Adipocyte (in vitro differentiated cells): ENCODE data around the gene SPATA33.

Experiments used
- DNase-seq: peaks from one replicate; pipeline ENCODE4 v3.0.0-alpha.2; 2015; ENCODE audit warnings: low read depth
- H3K27me3 ChIP-seq: replicated peaks from 2 replicates; pipeline ENCODE4 v1.7.0; 2013; ENCODE audit warnings: mild to moderate bottlenecking, low read length, moderate library complexity; ENCODE audit not compliant: control insufficient read depth, insufficient read depth
- H3K36me3 ChIP-seq: 2 replicates; pipeline ENCODE4 v1.7.0; 2013; ENCODE audit warnings: low read length, mild to moderate bottlenecking, moderate library complexity; ENCODE audit not compliant: control insufficient read depth, insufficient read depth, severe bottlenecking
- H3K4me1 ChIP-seq: 2 replicates; pipeline ENCODE4 v1.7.0; 2013; ENCODE audit warnings: mild to moderate bottlenecking, low read length, moderate library complexity; ENCODE audit not compliant: control insufficient read depth, insufficient read depth
- H3K4me3 ChIP-seq: 2 replicates; pipeline ENCODE4 v1.7.0; 2013; ENCODE audit warnings: mild to moderate bottlenecking, low read length, moderate library complexity
- H3K9ac ChIP-seq: 2 replicates; pipeline ENCODE4 v1.7.0; 2013; ENCODE audit warnings: mild to moderate bottlenecking, low read length, moderate library complexity
- H3K9me3 ChIP-seq: 2 replicates; pipeline ENCODE4 v1.7.0; 2013; ENCODE audit warnings: mild to moderate bottlenecking, low read length, moderate library complexity; ENCODE audit not compliant: control insufficient read depth

The SPATA33 gene

GRCh38 chr16:89657442-89658220 is at the start of gene SPATA33, which contains the start of gene CHMP1A:
Gene SPATA33 (plus strand): TSS chr16:89657836. CDS start chr16:89657912, 76 bp downstream.
Gene CHMP1A (minus strand): TSS chr16:89657708. CDS start chr16:89657588, 120 bp downstream.
- H3K36me3 ChIP-seq = peaks cover 6% of the 10 kb centered on the region
- peak within 1 kb of the TSS; percentile 96 for H3K9ac ChIP-seq
- no peaks in the 10 kb centered on the region for H3K9me3 ChIP-seq
- peaks cover 13% of the 10 kb centered on the region for H3K4me1 ChIP-seq
- DNase-seq = peak; percentile 94
- no peaks in the 10 kb centered on the region for H3K27me3 ChIP-seq
- peak within 1 kb of the TSS; percentile 99 for H3K4me3 ChIP-seq

GRCh38 chr16:89607937-89608740 is 49.5 kb upstream of the SPATA33 start:
- no peak for DNase-seq
- Histone ChIP-seq H3K36me3 (no peaks in the 10 kb centered on the region), H3K4me3 (no peak overlapping the region), H3K9ac (no peak overlapping the region), H3K9me3 (no peaks in the 10 kb centered on the region), H3K4me1 (no peaks in the 10 kb centered on the region), H3K27me3 (peaks cover 26% of the 10 kb centered on the region)

- Histone ChIP-seq H3K36me3 (no peaks in the 10 kb centered on the region), H3K4me3 (no peak overlapping the region), H3K9ac (no peak overlapping the region), H3K9me3 (no peaks in the 10 kb centered on the region), H3K4me1 (no peaks in the 10 kb centered on the region), H3K27me3 (peaks cover 27% of the 10 kb centered on the region)
- DNase-seq = no peak
Measured at GRCh38 chr16:89610108-89610453, 47.6 kb upstream of the SPATA33 start.

GRCh38 chr16:89612415-89613166 is 45.0 kb upstream of the SPATA33 start:
- no peak for DNase-seq
- H3K4me3 ChIP-seq = no peak overlapping the region
- H3K27me3 ChIP-seq = peaks cover 24% of the 10 kb centered on the region
- H3K9ac ChIP-seq = no peak overlapping the region
- H3K36me3 ChIP-seq = no peaks in the 10 kb centered on the region
- H3K4me1 ChIP-seq = no peaks in the 10 kb centered on the region
- no peaks in the 10 kb centered on the region for H3K9me3 ChIP-seq

- Histone ChIP-seq H3K9ac (no peak within 1 kb of the TSS), H3K4me1 (peaks cover 3% of the 10 kb centered on the region), H3K9me3 (no peaks in the 10 kb centered on the region), H3K36me3 (no peaks in the 10 kb centered on the region), H3K4me3 (no peak within 1 kb of the TSS), H3K27me3 (peaks cover 17% of the 10 kb centered on the region)
- DNase-seq = no peak
Measured at GRCh38 chr16:89613231-89613953, 44.2 kb upstream of the SPATA33 start, which contains the start of gene DPEP1. Gene DPEP1 (plus strand): TSS chr16:89613642. CDS start chr16:89630411, 16,769 bp downstream.

GRCh38 chr16:89613954-89614459 is 43.6 kb upstream of the SPATA33 start:
- Histone ChIP-seq H3K9me3 (no peaks in the 10 kb centered on the region), H3K4me1 (peaks cover 5% of the 10 kb centered on the region), H3K36me3 (no peaks in the 10 kb centered on the region), H3K9ac (no peak overlapping the region), H3K4me3 (no peak overlapping the region), H3K27me3 (peaks cover 17% of the 10 kb centered on the region)
- DNase-seq = no peak

- no peak overlapping the region for H3K4me3 ChIP-seq
- H3K9ac ChIP-seq = no peak overlapping the region
- no peaks in the 10 kb centered on the region for H3K36me3 ChIP-seq
- no peak for DNase-seq
- no peaks in the 10 kb centered on the region for H3K9me3 ChIP-seq
- peaks cover 17% of the 10 kb centered on the region for H3K27me3 ChIP-seq
- H3K4me1 ChIP-seq = peaks cover 9% of the 10 kb centered on the region
Measured at GRCh38 chr16:89615176-89615575, 42.5 kb upstream of the SPATA33 start.

GRCh38 chr16:89615596-89616090 is 42.0 kb upstream of the SPATA33 start:
- DNase-seq = peak; percentile 50
- no peak overlapping the region for H3K4me3 ChIP-seq
- H3K9ac ChIP-seq = no peak overlapping the region
- H3K9me3 ChIP-seq = no peaks in the 10 kb centered on the region
- H3K36me3 ChIP-seq = no peaks in the 10 kb centered on the region
- H3K27me3 ChIP-seq = peaks cover 17% of the 10 kb centered on the region
- H3K4me1 ChIP-seq = peaks cover 12% of the 10 kb centered on the region

GRCh38 chr16:89616623-89617022 is 41.0 kb upstream of the SPATA33 start:
- Histone ChIP-seq H3K9me3 (no peaks in the 10 kb centered on the region), H3K4me3 (no peak overlapping the region), H3K9ac (no peak overlapping the region), H3K4me1 (peaks cover 12% of the 10 kb centered on the region), H3K36me3 (no peaks in the 10 kb centered on the region), H3K27me3 (peaks cover 21% of the 10 kb centered on the region)
- DNase-seq = no peak

GRCh38 chr16:89617036-89617435 is 40.6 kb upstream of the SPATA33 start:
- no peak overlapping the region for H3K9ac ChIP-seq
- H3K9me3 ChIP-seq = no peaks in the 10 kb centered on the region
- no peaks in the 10 kb centered on the region for H3K36me3 ChIP-seq
- H3K27me3 ChIP-seq = peaks cover 25% of the 10 kb centered on the region
- no peak for DNase-seq
- H3K4me1 ChIP-seq = peaks cover 12% of the 10 kb centered on the region
- H3K4me3 ChIP-seq = no peak overlapping the region
